Endothelial cell of umbilical vein (primary cell): ENCODE data around the gene CYFIP2.

Experiments used
- EZH2 ChIP-seq: IDR thresholded peaks from 2 replicates; pipeline ENCODE4 v1.6.1; 2012; ENCODE audit warnings: borderline replicate concordance, low read depth, mild to moderate bottlenecking, moderate library complexity, low read length, inconsistent platforms; ENCODE audit not compliant: severe bottlenecking
- FOS ChIP-seq: IDR thresholded peaks from 2 replicates; pipeline ENCODE4 v1.6.1; 2011; ENCODE audit warnings: mild to moderate bottlenecking, low read length, moderate library complexity, borderline replicate concordance; ENCODE audit not compliant: insufficient read depth
- GATA2 ChIP-seq: IDR thresholded peaks from 2 replicates; pipeline ENCODE4 v1.7.0; 2011; ENCODE audit warnings: low read depth, mild to moderate bottlenecking, moderate library complexity, mixed read lengths, low read length; ENCODE audit not compliant: insufficient read length, insufficient read depth
- JUN ChIP-seq: IDR thresholded peaks from 2 replicates; pipeline ENCODE4 v1.6.1; 2011; ENCODE audit warnings: borderline replicate concordance, low read depth; ENCODE audit not compliant: insufficient read length, insufficient read depth
- MYC ChIP-seq: IDR thresholded peaks from one replicate; pipeline ENCODE4 v1.6.1; 2011; ENCODE audit warnings: mild to moderate bottlenecking, low read depth, low read length
- POLR2A ChIP-seq: IDR thresholded peaks from 2 replicates; pipeline ENCODE4 v1.6.1; 2012; ENCODE audit warnings: low read depth, mild to moderate bottlenecking, control low read depth, low read length
- POLR2AphosphoS5 ChIP-seq: IDR thresholded peaks from 2 replicates; pipeline ENCODE4 v1.6.1; 2012; ENCODE audit warnings: low read depth, mild to moderate bottlenecking, control low read depth, low read length, moderate library complexity; ENCODE audit not compliant: insufficient read depth
- TF ChIP-seq, protein P1 (sequence below), 2 donors: IDR thresholded peaks; 1 replicate in 1 of 2; 2 replicates in 1 of 2; pipeline ENCODE4 v1.5.1; 2011; ENCODE audit warnings: low read length in 2 of 2, mild to moderate bottlenecking in 2 of 2, moderate library complexity in 2 of 2, control low read depth in 1 of 2, inconsistent platforms in 1 of 2, low read depth in 1 of 2; ENCODE audit not compliant: insufficient read depth in 1 of 2; ENCODE audit errors: extremely low read depth in 1 of 2
- TF ChIP-seq, protein P2 (sequence below): IDR thresholded peaks from 2 replicates; pipeline ENCODE4 v1.6.1; 2011; ENCODE audit not compliant: insufficient read depth, insufficient read length

- TF ChIP-seq, protein P1, sequence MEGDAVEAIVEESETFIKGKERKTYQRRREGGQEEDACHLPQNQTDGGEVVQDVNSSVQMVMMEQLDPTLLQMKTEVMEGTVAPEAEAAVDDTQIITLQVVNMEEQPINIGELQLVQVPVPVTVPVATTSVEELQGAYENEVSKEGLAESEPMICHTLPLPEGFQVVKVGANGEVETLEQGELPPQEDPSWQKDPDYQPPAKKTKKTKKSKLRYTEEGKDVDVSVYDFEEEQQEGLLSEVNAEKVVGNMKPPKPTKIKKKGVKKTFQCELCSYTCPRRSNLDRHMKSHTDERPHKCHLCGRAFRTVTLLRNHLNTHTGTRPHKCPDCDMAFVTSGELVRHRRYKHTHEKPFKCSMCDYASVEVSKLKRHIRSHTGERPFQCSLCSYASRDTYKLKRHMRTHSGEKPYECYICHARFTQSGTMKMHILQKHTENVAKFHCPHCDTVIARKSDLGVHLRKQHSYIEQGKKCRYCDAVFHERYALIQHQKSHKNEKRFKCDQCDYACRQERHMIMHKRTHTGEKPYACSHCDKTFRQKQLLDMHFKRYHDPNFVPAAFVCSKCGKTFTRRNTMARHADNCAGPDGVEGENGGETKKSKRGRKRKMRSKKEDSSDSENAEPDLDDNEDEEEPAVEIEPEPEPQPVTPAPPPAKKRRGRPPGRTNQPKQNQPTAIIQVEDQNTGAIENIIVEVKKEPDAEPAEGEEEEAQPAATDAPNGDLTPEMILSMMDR (IDR thresholded peaks at IDR 0.05; ENCODE audit: extremely low read depth in 1 of 2, insufficient read depth in 1 of 2, low read depth in 1 of 2, low read length in 2 of 2) = no peak
- TF ChIP-seq POLR2A (no peak), POLR2AphosphoS5 (no peak), GATA2 (no peak), EZH2 (no peak), JUN (no peak), FOS (no peak), MYC (no peak)
- TF ChIP-seq, protein P2, sequence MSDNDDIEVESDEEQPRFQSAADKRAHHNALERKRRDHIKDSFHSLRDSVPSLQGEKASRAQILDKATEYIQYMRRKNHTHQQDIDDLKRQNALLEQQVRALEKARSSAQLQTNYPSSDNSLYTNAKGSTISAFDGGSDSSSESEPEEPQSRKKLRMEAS = no peak
Observed at GRCh38 chr5:157301066-157301465, 35.1 kb downstream of the CYFIP2 start.
